GM12865 (cell line): ENCODE results near the gene TMEM115.

ENCODE experiments used
- DNase-seq: peaks from one replicate; pipeline ENCODE4 v3.0.0; 2010; ENCODE audit warnings: low read depth
- H3K4me3 ChIP-seq: 2 replicates; pipeline ENCODE4 v1.5.1; 2011; ENCODE audit warnings: mild to moderate bottlenecking, low read depth, low read length, control low read depth
- CTCF ChIP-seq: IDR thresholded peaks from 2 replicates; pipeline ENCODE4 v1.5.1; 2011; ENCODE audit warnings: low read length, control low read depth, low read depth, inconsistent platforms; ENCODE audit not compliant: insufficient read depth; ENCODE audit errors: missing control alignments

Gene TMEM115

GRCh38 chr3:50326182-50326541, 33.2 kb downstream of the TMEM115 start:
- no peak for TF ChIP-seq CTCF
- DNase-seq = no peak
- no peak overlapping the region for H3K4me3 ChIP-seq

GRCh38 chr3:50325497-50326181, 33.7 kb downstream of the TMEM115 start:
- DNase-seq = no peak
- no peak for TF ChIP-seq CTCF

GRCh38 chr3:50325113-50325480, 34.2 kb downstream of the TMEM115 start:
- TF ChIP-seq CTCF = no peak
- no peak overlapping the region for H3K4me3 ChIP-seq
- no peak for DNase-seq

More at GRCh38 chr3:50325497-50326181, 33.7 kb downstream of the TMEM115 start:
- no peak overlapping the region for H3K4me3 ChIP-seq

- peak; percentile 72 for DNase-seq
- no peak overlapping the region for H3K4me3 ChIP-seq
- TF ChIP-seq CTCF = peak; percentile 81
These were observed 34.8 kb downstream of the TMEM115 start for GRCh38 chr3:50324351-50325112.

- no peak overlapping the region for H3K4me3 ChIP-seq
- no peak for TF ChIP-seq CTCF
- no peak for DNase-seq
These were observed 35.6 kb downstream of the TMEM115 start for GRCh38 chr3:50323614-50324199.

GRCh38 chr3:50323092-50323600, 36.2 kb downstream of the TMEM115 start:
- TF ChIP-seq CTCF = no peak
- no peak overlapping the region for H3K4me3 ChIP-seq
- no peak for DNase-seq
